COLO668 (cell line): ENCODE data around the gene TOR1B.
"Not testable (repeated sequence)": the region's sequence is repeated elsewhere in the genome, so short reads cannot be mapped to it uniquely, and the experiment has no call there.

Source experiments
- DNase-seq: peaks from one replicate; lab custom pipeline; 2025; ENCODE audit not compliant: unreplicated experiment; lab: John Stamatoyannopoulos, UW

The TOR1B gene

GRCh38 chr9:129776566-129776937 is 26.4 kb upstream of the TOR1B start:
- no peak for DNase-seq

DNA sequence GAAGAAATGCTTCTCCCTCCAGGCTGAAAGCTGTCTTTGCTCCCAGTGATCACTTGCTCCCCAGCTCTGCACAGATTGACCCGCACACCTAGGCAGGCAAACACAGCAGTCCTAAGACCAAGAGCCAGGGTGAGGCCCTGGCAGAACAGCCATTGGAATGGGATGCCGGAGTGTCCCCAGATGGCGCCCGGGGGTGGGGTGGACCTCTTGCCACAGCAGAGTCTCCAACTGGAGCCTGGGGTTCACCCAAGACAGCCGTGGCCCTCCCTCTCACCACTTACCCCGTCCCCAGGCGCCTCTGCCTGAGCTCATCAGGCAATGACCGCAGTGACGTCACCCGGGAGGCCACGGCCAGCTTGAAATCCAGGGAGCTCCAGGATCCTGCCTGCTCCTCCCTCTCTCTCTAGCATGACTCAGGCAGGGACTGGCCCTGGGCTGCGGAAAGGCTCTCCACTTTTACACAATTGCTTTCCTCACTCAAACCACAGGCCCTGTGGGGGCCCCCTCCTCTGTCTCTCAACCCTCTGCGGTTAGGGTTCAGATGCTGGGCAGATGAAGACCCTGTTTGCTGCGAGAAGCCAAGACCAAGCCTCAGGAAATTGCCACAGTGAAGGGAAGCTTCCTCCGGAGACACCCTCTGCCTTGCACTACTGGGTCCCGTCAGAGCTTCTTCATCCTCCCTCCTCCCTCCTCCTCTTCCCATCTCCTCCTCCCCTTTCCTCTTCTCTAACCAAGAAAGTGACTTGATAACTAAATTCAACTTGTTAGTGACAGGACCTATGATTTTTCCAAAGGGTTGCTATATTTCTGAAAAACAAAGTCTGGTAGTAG is 25.8 kb upstream of the TOR1B start:
- DNase-seq: peak; percentile 55

DNA sequence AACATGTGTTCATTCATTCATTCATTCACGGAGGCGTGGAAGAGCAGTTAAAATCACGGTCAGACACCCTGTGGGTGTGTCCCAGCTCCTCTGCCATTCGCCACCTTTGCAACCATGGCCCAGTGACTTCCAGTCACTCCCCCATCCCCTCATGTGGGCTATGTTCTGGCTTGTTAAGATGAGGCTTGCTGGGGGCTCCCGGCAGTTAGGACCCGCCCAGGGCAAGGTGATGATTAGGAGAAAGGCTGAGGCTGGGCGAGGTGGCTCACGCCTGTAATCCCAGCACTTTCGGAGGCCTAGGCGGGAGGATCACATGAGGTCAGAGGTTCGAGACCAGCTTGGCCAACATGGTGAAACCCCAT is 25.2 kb upstream of the TOR1B start:
- DNase-seq: no peak

DNA sequence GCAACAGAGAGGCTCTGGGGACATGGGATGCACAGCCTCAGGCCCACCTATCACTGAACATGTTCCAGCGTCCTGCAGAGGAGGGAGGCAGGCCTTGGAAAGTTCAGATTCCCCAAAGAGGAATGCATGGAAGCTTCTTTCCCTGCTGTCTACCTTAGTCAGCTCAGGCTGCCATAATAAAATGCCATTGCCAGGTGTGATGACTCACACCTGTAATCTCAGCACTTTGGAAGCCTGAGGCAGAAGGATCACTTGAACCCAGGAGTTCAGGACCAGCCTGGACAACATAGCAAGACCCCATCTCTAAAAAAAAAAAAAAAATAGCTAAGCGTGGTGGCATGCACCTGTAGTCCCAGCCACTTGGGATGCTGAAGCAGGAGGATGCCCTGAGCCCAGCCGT is 24.5 kb upstream of the TOR1B start:
- no peak for DNase-seq

DNA sequence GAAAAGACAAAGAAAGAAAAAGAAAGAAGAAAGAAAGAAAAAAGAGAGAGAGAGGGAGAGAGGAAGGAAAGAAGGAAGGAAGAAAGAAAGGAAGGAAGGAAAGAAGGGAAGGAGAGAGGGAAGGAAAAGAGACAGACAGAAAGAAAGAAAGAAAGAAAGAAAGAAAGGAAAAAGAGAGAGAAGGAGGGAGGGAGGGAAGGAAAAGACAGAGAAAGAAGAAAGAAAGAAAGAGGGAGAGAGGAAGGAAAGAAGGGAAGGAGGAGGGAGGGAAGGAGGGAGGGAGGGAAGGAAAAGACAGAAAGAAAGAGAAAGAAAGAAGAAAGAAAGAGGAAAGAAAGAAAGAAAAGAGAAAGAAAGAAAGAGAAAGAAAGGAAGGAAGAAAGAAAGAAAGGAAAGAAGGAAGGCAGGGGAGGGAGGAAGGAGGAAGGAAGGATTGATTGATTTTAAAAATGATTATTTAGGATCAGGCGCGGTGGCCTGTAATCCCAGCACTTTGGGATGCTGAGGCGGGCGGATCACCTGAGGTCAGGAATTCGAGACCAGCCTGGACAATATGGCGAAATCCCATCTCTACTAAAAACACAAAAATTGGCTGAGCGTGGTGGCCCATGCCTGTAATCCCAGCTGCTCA is 23.3 kb upstream of the TOR1B start:
- DNase-seq: no peak

DNA sequence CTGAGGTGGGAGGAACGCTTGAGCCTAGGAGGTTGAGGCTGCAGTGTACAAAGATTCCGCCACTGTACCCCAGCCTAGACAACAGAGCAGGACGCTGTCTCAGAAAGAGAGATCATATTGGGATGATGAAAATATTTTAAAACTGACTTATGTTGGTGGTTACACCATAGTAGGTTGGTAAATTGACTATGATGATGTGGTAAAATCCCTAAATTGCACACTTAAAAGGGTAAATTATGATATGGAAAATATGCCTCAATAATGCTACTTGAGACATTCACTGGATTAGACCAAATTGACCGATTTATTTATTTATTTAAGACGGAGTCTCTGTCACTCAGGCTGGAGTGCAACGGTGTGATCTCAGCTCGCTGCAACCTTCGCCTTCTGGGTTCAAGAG is 21.9 kb upstream of the TOR1B start:
- no peak for DNase-seq

- DNase-seq: no peak
Observed at GRCh38 chr9:129781981-129782380, 21.0 kb upstream of the TOR1B start.

DNA sequence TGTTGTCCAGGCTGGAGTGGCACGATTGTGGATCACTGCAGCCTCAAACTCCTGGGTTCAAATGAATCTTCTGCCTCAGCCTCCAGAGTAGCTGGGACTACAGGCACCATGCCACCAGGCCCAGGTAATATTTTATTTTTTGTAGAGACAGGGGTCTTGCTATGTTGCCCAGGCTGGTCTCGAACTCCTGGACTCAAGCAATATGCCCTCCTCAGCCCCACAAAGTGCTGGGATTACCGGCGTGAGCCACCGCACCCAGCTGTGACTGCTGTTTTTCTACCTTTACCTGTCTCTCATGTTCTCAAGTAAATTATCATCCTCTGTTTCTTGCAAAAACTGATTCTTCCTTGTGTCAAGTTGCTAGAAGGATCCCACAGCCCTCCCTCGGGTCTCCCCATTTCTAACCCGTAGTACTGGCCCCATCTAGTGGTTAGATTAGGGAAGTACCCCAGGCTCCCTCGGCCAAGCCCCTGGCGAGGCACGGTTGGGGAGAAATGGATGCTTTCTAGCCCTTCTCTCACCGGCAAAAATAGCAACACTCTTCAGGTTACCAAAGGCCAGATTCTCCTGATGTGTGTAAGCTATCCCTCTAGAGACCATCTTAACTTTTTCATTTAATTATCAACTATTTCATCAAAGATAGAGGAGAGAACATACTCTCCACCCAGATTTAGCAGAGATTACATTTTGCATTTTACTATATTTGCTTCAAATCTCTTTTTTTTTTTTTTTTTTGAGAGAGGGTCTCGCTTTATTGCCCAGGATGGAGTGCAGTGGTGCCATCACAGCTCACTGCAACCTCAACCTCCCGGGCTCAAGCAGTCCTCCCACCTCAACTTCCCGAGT is 19.2 kb upstream of the TOR1B start:
- peak; percentile 39 for DNase-seq

DNA sequence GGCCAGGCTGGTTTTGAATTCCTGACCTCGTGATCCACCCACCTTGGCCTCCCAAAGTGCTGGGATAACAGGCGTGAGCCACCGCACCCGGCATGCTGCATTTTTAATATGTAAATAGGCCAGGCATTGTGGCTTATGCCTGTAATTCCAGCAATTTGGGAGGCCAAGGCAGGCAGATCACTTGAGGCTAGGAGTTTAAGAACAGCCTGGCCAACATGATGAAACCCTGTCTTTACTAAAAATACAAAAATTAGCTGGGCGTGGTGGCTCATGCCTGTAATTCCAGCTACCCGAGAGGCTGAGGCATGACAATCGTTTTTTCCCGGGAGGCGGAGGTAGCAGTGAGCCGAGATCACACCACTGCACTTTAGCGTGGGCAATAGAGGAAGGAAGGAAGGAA is 18.0 kb upstream of the TOR1B start:
- DNase-seq: not testable (repeated sequence)

DNA sequence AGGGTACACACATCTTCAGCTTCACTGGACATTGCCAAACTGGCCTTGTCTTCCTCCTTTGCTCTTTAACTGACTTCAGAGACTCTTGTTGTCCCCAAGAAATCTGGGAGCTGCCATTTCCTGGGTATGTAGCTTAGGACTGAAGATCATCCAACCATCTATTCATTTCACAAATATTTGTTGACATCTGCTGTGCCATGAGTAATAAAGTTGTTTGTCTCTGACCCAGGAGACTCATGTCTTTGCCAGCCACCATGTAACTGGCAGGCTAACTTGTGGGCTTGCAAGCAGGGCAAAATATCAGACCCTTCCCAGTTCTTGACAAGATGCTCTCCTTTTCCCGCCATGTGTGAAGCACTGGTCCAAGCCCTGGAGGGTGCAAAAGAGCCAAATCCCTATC is 17.1 kb upstream of the TOR1B start:
- no peak for DNase-seq

- DNase-seq: no peak
Observed at GRCh38 chr9:129786481-129786880, 16.5 kb upstream of the TOR1B start.

DNA sequence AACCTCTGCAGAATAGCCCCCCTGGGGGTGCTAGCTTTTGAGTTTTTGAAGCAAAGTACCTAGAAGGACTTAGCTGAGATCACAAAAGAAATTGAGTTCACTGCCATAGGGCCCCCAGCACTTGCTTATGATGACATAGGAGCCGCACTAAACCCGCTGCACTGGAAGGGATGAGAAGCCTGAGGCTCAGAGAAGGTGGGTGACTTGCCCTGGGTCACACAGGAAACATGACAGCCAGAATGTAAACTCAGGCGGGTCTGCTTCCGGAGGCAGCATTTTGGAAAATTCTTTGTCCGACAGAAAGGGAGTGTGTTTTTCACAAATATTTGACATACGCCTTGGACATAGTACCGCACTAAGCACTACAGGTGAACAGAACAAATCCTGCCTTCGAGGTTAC is 8.4 kb upstream of the TOR1B start:
- no peak for DNase-seq

DNA sequence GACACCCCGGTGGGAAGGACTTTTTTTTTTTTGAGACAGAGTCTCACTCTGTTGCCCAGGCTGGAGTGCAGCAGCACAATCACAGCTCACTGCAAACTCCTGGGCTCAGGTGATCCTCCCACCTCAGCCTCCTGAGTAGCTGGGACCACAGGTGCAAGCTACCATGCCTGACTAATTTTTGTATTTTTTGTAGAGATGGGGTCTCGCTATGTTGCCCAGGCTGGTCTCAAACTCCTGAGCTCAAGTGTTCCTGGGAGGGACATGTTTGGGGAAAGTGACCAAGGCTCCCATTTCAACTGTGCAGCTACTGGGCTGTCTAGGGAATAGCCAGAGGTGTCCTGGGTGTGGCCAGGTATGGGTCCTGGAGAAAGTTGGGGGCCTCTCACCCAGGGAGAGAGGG is 7.0 kb upstream of the TOR1B start:
- not testable (repeated sequence) for DNase-seq

GRCh38 chr9:129798973-129799372 is 4.0 kb upstream of the TOR1B start:
- DNase-seq: no peak

GRCh38 chr9:129801504-129801903 is 1.5 kb upstream of the TOR1B start:
- no peak for DNase-seq

DNA sequence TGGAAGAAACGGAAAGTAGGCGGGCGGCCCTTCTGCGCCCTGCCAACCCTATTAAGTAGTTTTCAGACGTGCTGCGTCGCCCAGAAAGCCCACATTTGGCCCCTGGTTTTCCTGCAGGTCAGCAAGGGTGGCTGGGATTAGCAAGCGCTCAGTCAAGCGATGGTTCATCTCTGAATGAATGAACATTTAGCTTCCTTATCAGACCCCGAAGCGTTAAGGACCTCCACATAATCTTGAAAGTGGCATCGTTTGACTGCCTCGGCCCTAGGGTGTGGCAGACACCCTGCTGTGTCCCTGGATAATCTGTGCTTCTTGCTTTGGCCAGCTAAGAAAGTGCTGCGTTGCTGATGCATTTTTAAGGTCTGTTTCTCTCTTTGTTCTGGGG is 684 bp downstream of the TOR1B start:
- DNase-seq: no peak

GRCh38 chr9:129806061-129806460 is 3.1 kb downstream of the TOR1B start:
- DNase-seq: no peak

DNA sequence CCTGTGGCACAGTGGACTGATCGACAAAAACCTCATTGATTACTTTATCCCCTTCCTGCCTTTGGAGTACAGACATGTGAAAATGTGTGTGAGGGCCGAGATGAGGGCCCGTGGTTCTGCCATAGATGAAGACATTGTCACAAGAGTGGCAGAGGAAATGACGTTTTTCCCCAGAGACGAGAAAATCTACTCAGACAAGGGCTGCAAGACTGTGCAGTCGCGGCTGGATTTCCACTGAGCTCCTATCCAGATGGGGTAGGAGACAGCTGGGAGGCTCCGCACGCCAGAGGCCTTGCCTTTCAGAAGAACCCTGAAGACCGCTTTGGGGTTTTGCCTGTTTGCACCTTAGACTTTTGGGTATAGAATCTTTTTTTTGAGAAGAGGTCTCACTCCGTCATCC is 6.4 kb downstream of the TOR1B start:
- DNase-seq: no peak

GRCh38 chr9:129810116-129810515 is 7.1 kb downstream of the TOR1B start:
- DNase-seq: no peak

DNA sequence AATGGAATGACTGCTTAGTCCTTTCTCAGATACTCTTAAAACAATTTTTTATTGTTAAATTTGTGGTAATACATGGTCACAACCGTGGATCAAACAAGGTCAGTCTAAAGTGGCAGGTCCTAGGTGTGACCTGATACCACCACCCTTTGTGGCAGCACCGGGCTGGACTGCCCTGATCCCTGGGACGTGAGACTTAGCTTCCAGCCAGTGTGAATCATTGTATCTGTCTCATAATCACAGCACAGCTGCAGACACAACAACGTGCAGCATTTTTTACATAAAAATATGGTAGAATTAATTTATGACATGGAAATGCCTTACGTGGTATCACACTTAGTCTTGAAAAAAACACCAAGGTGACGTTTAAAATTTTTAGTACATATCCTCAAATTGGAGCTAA is 7.8 kb downstream of the TOR1B start:
- DNase-seq: no peak

GRCh38 chr9:129811967-129812363 is 9.0 kb downstream of the TOR1B start:
- no peak for DNase-seq

DNA sequence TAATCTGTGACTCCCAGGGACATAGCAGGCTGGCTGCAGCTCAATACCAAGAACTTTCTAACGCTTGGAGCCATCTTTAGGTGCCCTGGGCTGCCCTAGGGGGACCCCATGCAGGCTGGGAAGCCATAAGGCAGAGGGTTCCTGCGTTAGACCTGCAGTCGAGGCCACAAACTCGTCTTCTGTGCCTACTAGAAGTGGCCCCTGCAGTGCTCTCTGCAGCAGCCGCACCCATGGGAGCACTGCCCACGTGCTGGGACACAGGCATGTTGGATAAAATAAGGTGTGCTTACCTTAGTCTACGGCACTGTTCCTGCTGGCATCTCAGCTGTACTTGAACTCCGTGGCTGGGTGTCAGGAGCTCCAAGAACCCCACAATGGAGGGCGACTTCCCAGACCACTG is 9.4 kb downstream of the TOR1B start:
- no peak for DNase-seq
